Left lung (tissue), 10 donors: ENCODE data around the gene LCN10. TPM values are rescaled to one million over a fixed set of nuclear protein-coding genes. Genes with fewer than 3 reads are reported as not detected.

Experiments
- ATAC-seq: fragments of 200-7000 bp; cut with Tn5 transposase; one replicate; pipeline ENCODE4 v1.9.1; 2020; ENCODE audit warnings: moderate library complexity
- DNase-seq, 4 donors: peaks; one replicate each; pipeline ENCODE4 v3.0.0-alpha.2; 2013 to 2020
- H3K27ac ChIP-seq, 2 donors: fragments of 200-600 bp; sonication (generic) in 1 of 2; one replicate each; pipeline versions ENCODE4 v1.5.0 to v1.8.0; 2020 to 2021
- H3K27me3 ChIP-seq, 2 donors: fragments of 200-600 bp; sonication (generic) in 1 of 2; one replicate each; pipeline versions ENCODE4 v1.5.0 to v1.8.0; 2020 to 2021
- H3K36me3 ChIP-seq, 2 donors: fragments of 200-600 bp; sonication (generic) in 1 of 2; one replicate each; pipeline versions ENCODE4 v1.5.0 to v1.8.0; 2020 to 2021
- H3K4me1 ChIP-seq, 2 donors: fragments of 200-600 bp; one replicate each; pipeline ENCODE4 v1.8.0; 2021
- H3K4me3 ChIP-seq, 2 donors: fragments of 200-600 bp; sonication (generic) in 1 of 2; one replicate each; pipeline versions ENCODE4 v1.5.0 to v1.8.0; 2020 to 2021; ENCODE audit warnings: mild to moderate bottlenecking in 1 of 2
- H3K9me3 ChIP-seq, 2 donors: fragments of 200-600 bp; sonication (generic) in 1 of 2; one replicate each; pipeline versions ENCODE4 v1.5.0 to v1.8.0; 2020 to 2021
- CTCF ChIP-seq, 2 donors: fragments of 200-600 bp; sonication (generic) in 1 of 2; IDR thresholded peaks; one replicate each; pipeline versions ENCODE4 v1.5.0 to v1.8.0; 2021; ENCODE audit warnings: antibody characterized with exemption in 2 of 2
- intact Hi-C, 2 donors: fragments of 100-400 bp; cut with DNase I; formaldehyde crosslinking; loops; one replicate each; pipeline versions ENCODE4 v1.11.2 to v1.14.2; 2022
- polyA plus RNA-seq, 6 donors: library from polyadenylated mRNA; unstranded; fragments of 120-200 nt; gene quantifications; one replicate each; pipeline ENCODE4 v1.2.1, GENCODE V29; 2013; ENCODE audit not compliant: insufficient read length in 6 of 6
- total RNA-seq, 2 donors: library from RNA; stranded (reverse); fragmentation: NEBNext Ultra II Directional; extraction: Animal tissue kit (Norgen Biotek cat#: 25700); gene quantifications; one replicate each; pipeline ENCODE4 v1.2.1, GENCODE V29; 2021
- donor health status: DM: no; HTN: yes; CAD: no.
- donor health status: DM: no; HTN: no; CAD: no.

Gene LCN10
- total and polyA plus RNA-seq, 8 donors: 0.11 to 10.0 (median 0.28) TPM; not detected in 2

GRCh38 chr9:136733611-136734010 is 9.1 kb downstream of the LCN10 start:
- Histone ChIP-seq H3K4me1 (peaks cover 0 to 6% of the 10 kb centered on the region in 2 donors), H3K4me3 (no peak overlapping the region), H3K27me3 (peaks cover 0 to 4% of the 10 kb centered on the region in 2 donors), H3K9me3 (no peaks in the 10 kb centered on the region), H3K36me3 (no peaks in the 10 kb centered on the region), H3K27ac (no peak overlapping the region)
- TF ChIP-seq CTCF (IDR thresholded peaks at IDR 0.05): no peak
- no peak for ATAC-seq
- intact Hi-C loops: no loop called here
- peak in 1 of 4 donors; percentile 58 for DNase-seq

- intact Hi-C loops: no loop called here
- no peak for TF ChIP-seq CTCF (IDR thresholded peaks at IDR 0.05)
- peaks cover 0 to 10% of the 10 kb centered on the region in 2 donors for H3K4me1 ChIP-seq
- H3K36me3 ChIP-seq: no peaks in the 10 kb centered on the region
- no peaks in the 10 kb centered on the region for H3K9me3 ChIP-seq
- peaks cover 0 to 8% of the 10 kb centered on the region in 2 donors for H3K27me3 ChIP-seq
- no peak overlapping the region for H3K27ac ChIP-seq
- DNase-seq: peak in 1 of 4 donors; percentile 64
- no peak for ATAC-seq
- no peak overlapping the region for H3K4me3 ChIP-seq
These were observed 10.1 kb downstream of the LCN10 start for GRCh38 chr9:136732444-136733178.

- H3K27ac ChIP-seq: no peak overlapping the region
- peaks cover 0 to 8% of the 10 kb centered on the region in 2 donors for H3K27me3 ChIP-seq
- intact Hi-C loops: no loop called here
- ATAC-seq (no peak), DNase-seq (no peak)
- no peak for TF ChIP-seq CTCF (IDR thresholded peaks at IDR 0.05)
- no peak overlapping the region for H3K4me3 ChIP-seq
- H3K4me1 ChIP-seq: peaks cover 19 to 36% of the 10 kb centered on the region in 2 donors
- H3K36me3 ChIP-seq: peaks cover 0 to 19% of the 10 kb centered on the region in 2 donors
- no peaks in the 10 kb centered on the region for H3K9me3 ChIP-seq
These were observed 12.8 kb downstream of the LCN10 start for GRCh38 chr9:136729926-136730325.

- peaks cover 19 to 44% of the 10 kb centered on the region in 2 donors for H3K4me1 ChIP-seq
- no peaks in the 10 kb centered on the region for H3K9me3 ChIP-seq
- H3K27ac ChIP-seq: no peak overlapping the region
- no peak for TF ChIP-seq CTCF (IDR thresholded peaks at IDR 0.05)
- peaks cover 0 to 8% of the 10 kb centered on the region in 2 donors for H3K27me3 ChIP-seq
- ATAC-seq (no peak), DNase-seq (peak in 1 of 4 donors; percentile 69)
- intact Hi-C loops: no loop called here
- peaks cover 0 to 27% of the 10 kb centered on the region in 2 donors for H3K36me3 ChIP-seq
- peak overlapping the region in 1 of 2 donors; percentile 83 for H3K4me3 ChIP-seq
These were observed 13.6 kb downstream of the LCN10 start for GRCh38 chr9:136729144-136729543.

GRCh38 chr9:136728548-136729123 is 14.1 kb downstream of the LCN10 start:
- peak; percentile 45 for ATAC-seq

More at GRCh38 chr9:136728548-136729123, 14.1 kb downstream of the LCN10 start:
- peak overlapping the region in 1 of 2 donors; percentile 83 for H3K27ac ChIP-seq
- H3K4me3 ChIP-seq: peak overlapping the region; percentile 83 to 91
- no peak for TF ChIP-seq CTCF (IDR thresholded peaks at IDR 0.05)
- intact Hi-C loops: no loop called here
- H3K36me3 ChIP-seq: peaks cover 0 to 32% of the 10 kb centered on the region in 2 donors
- peak in 1 of 4 donors; percentile 85 for DNase-seq
- H3K27me3 ChIP-seq: peaks cover 0 to 8% of the 10 kb centered on the region in 2 donors
- H3K4me1 ChIP-seq: peaks cover 19 to 49% of the 10 kb centered on the region in 2 donors
- no peaks in the 10 kb centered on the region for H3K9me3 ChIP-seq
